K562 (cell line): Measurements from ENCODE around the gene FRAT2. TPM values are rescaled to one million over a fixed set of nuclear protein-coding genes. Genes with fewer than 3 reads are reported as not detected.

Experiments
- ATF7 ChIP-seq: fragments of 450-650 bp; IDR thresholded peaks from 2 replicates; pipeline ENCODE4 v1.7.1; 2014; ENCODE audit warnings: mild to moderate bottlenecking, moderate library complexity
- CXXC5 ChIP-seq: fragments of 250-450 bp; sonication (Bioruptor Pico); IDR thresholded peaks from 2 replicates; pipeline ENCODE4 v1.8.0; 2022; ENCODE audit warnings: inconsistent platforms, mild to moderate bottlenecking, moderate library complexity
- EP400 ChIP-seq: fragments of 450-650 bp; IDR thresholded peaks from 2 replicates; pipeline ENCODE4 v1.6.1; 2017; ENCODE audit warnings: antibody characterized with exemption, mild to moderate bottlenecking, moderate library complexity
- ESRRB ChIP-seq: fragments of 250-450 bp; sonication (Bioruptor Pico); IDR thresholded peaks from 2 replicates; pipeline ENCODE4 v1.5.0; 2020; ENCODE audit warnings: mild to moderate bottlenecking, moderate library complexity, borderline replicate concordance
- JUND ChIP-seq, 2 experiments: IDR thresholded peaks; 2 replicates in 1 of 2; 3 replicates in 1 of 2; pipeline ENCODE4 v1.6.1; 2011; ENCODE audit warnings: borderline replicate concordance in 2 of 2, low read depth in 2 of 2, low read length in 2 of 2, improper control_type of control experiment in 1 of 2, missing biosample characterization in 1 of 2, missing genetic modification characterization in 1 of 2, missing genetic modification reagents in 1 of 2
- MEIS2 ChIP-seq: fragments of 450-650 bp; IDR thresholded peaks from 2 replicates; pipeline ENCODE4 v1.6.1; 2014; ENCODE audit warnings: mild to moderate bottlenecking; ENCODE audit not compliant: partially characterized antibody
- NCOA4 ChIP-seq: fragments of 450-650 bp; IDR thresholded peaks from 2 replicates; pipeline ENCODE4 v1.6.1; 2018; ENCODE audit warnings: mild to moderate bottlenecking; ENCODE audit not compliant: partially characterized antibody
- NFXL1 ChIP-seq: fragments of 450-650 bp; formaldehyde crosslinking; IDR thresholded peaks from 2 replicates; pipeline ENCODE4 v1.4.0; 2021; ENCODE audit warnings: mild to moderate bottlenecking
- NUFIP1 ChIP-seq: fragments of 450-650 bp; IDR thresholded peaks from 2 replicates; pipeline ENCODE4 v1.6.1; 2018; ENCODE audit not compliant: partially characterized antibody
- PHF21A ChIP-seq: fragments of 450-650 bp; IDR thresholded peaks from 2 replicates; pipeline ENCODE4 v1.6.1; 2017; ENCODE audit warnings: low read depth, borderline replicate concordance
- PHTF2 ChIP-seq: fragments of 250-450 bp; sonication (Bioruptor Pico); IDR thresholded peaks from 2 replicates; pipeline ENCODE4 v1.5.0; 2021; ENCODE audit warnings: mild to moderate bottlenecking
- RAD21 ChIP-seq, 2 experiments: fragments of 250-450 bp in 1 of 2; fragments of 450-650 bp in 1 of 2; sonication (Bioruptor Pico) in 1 of 2; formaldehyde crosslinking in 1 of 2; IDR thresholded peaks in 1 of 2; conservative IDR thresholded peaks in 1 of 2; 2 replicates each; pipeline versions ENCODE4 v1.4.0 to v1.8.0; 2020 to 2022; ENCODE audit warnings: mild to moderate bottlenecking in 2 of 2, moderate library complexity in 1 of 2
- SETDB1 ChIP-seq: IDR thresholded peaks from one replicate; pipeline ENCODE4 v1.6.1; 2012; ENCODE audit warnings: low read length, control low read depth, inconsistent platforms
- SNRNP70 ChIP-seq: fragments of 200-400 bp; formaldehyde crosslinking; optimal IDR thresholded peaks from 2 replicates; pipeline ENCODE3; 2017; ENCODE audit warnings: low read depth, low read length
- ZFP1 ChIP-seq: fragments of 450-650 bp; formaldehyde crosslinking; IDR thresholded peaks from 2 replicates; pipeline ENCODE4 v1.4.0; 2020; ENCODE audit warnings: mild to moderate bottlenecking, mixed read lengths
- ZNF324 ChIP-seq: fragments of 250-450 bp; sonication (Bioruptor Pico); IDR thresholded peaks from 2 replicates; pipeline ENCODE4 v1.4.0; 2020; ENCODE audit warnings: mild to moderate bottlenecking
- ZNF408 ChIP-seq: fragments of 250-450 bp; sonication (Bioruptor Pico); IDR thresholded peaks from 2 replicates; pipeline ENCODE4 v1.4.0; 2020; ENCODE audit warnings: low read depth, mild to moderate bottlenecking, moderate library complexity
- polyA plus RNA-seq, 8 experiments: library from polyadenylated mRNA; depleted of rRNA in 4 of 8; stranded (reverse) in 5 of 8; unstranded in 3 of 8; fragments of >200 nt; fragmentation: Nextera tagmentation in 2 of 8; fragmentation: Illumina TruSeq in 1 of 8; extraction: Ambion mirVana in 2 of 8; extraction: Trizol in 1 of 8; gene quantifications; 2 replicates each; pipeline versions ENCODE4 v1.2.1 to v1.2.3, GENCODE V29; 2011 to 2014; ENCODE audit warnings: inconsistent platforms in 1 of 8, missing spikeins in 1 of 8
- total RNA-seq, 7 experiments: library from RNA; depleted of rRNA in 6 of 7; stranded (reverse); fragments of >200 nt in 6 of 7; fragmentation: Illumina TruSeq in 2 of 7; extraction: Trizol in 2 of 7; gene quantifications; 2 replicates each; pipeline versions ENCODE4 v1.2.1 to v1.2.3, GENCODE V29; 2011 to 2021; ENCODE audit warnings: low replicate concordance in 1 of 7
- TF ChIP-seq, protein P1 (sequence below), 3 experiments: IDR thresholded peaks in 2 of 3; conservative IDR thresholded peaks in 1 of 3; 2 replicates each; pipeline ENCODE4 v1.5.1; 2011 to 2012; ENCODE audit warnings: low read length in 3 of 3, mild to moderate bottlenecking in 3 of 3, control low read depth in 2 of 3, improper control_type of control experiment in 1 of 3, inconsistent platforms in 1 of 3, low read depth in 1 of 3, mixed read lengths in 1 of 3, moderate library complexity in 1 of 3; ENCODE audit not compliant: insufficient read depth in 2 of 3
- TF ChIP-seq, protein P2 (sequence below): sonication (generic); formaldehyde crosslinking; IDR thresholded peaks from 2 replicates; pipeline ENCODE4 v1.8.0; 2023; ENCODE audit warnings: missing genetic modification reagents, mild to moderate bottlenecking, borderline replicate concordance

FRAT2 gene
- total and polyA plus RNA-seq, 9 of the 15 experiments (the other 6 are each of a cell fraction or from before 2014, with no cell fraction given) = 4.3 to 31.7 (median 19.5) TPM

DNA sequence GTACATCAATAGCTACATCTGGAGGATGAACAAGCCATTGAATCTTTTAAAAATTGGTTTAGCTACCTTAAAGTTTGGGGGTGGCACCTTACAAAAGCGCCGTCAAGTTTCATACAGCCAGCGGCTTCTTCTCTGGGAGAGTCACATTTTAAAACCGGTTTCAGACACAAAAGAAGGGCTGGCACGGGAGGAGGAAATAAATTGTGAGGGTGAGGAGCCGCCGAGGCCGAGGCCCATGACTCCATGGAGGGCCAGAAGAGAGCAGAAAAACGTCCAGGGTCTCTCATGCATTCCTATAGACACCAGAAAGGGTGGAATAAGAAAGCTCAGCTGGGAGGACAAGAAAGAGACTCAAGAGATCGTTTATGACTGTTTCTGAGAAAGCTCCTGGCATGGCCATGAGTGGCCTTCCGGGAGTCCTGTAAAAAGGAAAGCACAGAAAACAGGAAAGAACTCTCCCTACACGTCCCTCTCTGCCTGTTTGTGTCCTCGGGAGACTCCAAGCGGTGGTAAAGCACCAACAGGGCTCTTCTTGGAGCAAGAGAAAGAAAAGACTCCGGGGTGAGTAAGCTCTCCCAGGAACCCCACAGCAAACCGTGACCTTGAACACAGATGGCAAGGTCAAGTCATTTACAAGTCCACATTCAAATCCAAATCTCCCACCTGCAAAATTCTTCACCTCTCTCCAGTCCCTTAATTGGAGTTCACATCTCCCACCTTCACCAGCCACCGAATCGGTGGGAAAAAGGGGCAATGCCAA, 1.8 kb downstream of the FRAT2 start (continued):
- TF ChIP-seq NCOA4 = no peak
- no peak for TF ChIP-seq ZNF324
- no peak for TF ChIP-seq SETDB1
- TF ChIP-seq ESRRB = no peak
- TF ChIP-seq, protein P1, sequence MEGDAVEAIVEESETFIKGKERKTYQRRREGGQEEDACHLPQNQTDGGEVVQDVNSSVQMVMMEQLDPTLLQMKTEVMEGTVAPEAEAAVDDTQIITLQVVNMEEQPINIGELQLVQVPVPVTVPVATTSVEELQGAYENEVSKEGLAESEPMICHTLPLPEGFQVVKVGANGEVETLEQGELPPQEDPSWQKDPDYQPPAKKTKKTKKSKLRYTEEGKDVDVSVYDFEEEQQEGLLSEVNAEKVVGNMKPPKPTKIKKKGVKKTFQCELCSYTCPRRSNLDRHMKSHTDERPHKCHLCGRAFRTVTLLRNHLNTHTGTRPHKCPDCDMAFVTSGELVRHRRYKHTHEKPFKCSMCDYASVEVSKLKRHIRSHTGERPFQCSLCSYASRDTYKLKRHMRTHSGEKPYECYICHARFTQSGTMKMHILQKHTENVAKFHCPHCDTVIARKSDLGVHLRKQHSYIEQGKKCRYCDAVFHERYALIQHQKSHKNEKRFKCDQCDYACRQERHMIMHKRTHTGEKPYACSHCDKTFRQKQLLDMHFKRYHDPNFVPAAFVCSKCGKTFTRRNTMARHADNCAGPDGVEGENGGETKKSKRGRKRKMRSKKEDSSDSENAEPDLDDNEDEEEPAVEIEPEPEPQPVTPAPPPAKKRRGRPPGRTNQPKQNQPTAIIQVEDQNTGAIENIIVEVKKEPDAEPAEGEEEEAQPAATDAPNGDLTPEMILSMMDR (IDR thresholded peaks at IDR 0.05 in 2 of 3, conservative IDR thresholded peaks at IDR 0.05 in 1 of 3; ENCODE audit: insufficient read depth in 2 of 3, low read depth in 1 of 3, low read length in 3 of 3) = peak in 2 of 3 experiments; percentile 12 to 62; a peak in 2 of 6 replicates
- TF ChIP-seq, protein P2, sequence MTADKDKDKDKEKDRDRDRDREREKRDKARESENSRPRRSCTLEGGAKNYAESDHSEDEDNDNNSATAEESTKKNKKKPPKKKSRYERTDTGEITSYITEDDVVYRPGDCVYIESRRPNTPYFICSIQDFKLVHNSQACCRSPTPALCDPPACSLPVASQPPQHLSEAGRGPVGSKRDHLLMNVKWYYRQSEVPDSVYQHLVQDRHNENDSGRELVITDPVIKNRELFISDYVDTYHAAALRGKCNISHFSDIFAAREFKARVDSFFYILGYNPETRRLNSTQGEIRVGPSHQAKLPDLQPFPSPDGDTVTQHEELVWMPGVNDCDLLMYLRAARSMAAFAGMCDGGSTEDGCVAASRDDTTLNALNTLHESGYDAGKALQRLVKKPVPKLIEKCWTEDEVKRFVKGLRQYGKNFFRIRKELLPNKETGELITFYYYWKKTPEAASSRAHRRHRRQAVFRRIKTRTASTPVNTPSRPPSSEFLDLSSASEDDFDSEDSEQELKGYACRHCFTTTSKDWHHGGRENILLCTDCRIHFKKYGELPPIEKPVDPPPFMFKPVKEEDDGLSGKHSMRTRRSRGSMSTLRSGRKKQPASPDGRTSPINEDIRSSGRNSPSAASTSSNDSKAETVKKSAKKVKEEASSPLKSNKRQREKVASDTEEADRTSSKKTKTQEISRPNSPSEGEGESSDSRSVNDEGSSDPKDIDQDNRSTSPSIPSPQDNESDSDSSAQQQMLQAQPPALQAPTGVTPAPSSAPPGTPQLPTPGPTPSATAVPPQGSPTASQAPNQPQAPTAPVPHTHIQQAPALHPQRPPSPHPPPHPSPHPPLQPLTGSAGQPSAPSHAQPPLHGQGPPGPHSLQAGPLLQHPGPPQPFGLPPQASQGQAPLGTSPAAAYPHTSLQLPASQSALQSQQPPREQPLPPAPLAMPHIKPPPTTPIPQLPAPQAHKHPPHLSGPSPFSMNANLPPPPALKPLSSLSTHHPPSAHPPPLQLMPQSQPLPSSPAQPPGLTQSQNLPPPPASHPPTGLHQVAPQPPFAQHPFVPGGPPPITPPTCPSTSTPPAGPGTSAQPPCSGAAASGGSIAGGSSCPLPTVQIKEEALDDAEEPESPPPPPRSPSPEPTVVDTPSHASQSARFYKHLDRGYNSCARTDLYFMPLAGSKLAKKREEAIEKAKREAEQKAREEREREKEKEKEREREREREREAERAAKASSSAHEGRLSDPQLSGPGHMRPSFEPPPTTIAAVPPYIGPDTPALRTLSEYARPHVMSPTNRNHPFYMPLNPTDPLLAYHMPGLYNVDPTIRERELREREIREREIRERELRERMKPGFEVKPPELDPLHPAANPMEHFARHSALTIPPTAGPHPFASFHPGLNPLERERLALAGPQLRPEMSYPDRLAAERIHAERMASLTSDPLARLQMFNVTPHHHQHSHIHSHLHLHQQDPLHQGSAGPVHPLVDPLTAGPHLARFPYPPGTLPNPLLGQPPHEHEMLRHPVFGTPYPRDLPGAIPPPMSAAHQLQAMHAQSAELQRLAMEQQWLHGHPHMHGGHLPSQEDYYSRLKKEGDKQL = no peak
- no peak for TF ChIP-seq PHF21A
- peak; percentile 29; the same call in 1 of the 2 replicates for TF ChIP-seq EP400
- TF ChIP-seq JUND (IDR thresholded peaks at IDR 0.05; ENCODE audit: borderline replicate concordance, low read depth, low read length) = 0 out of 2 replicates have a peak, but pooled peaks have one; percentile 2
- no peak; the same call in 1 of the 3 replicates for TF ChIP-seq JUND (tag; IDR thresholded peaks at IDR 0.05; ENCODE audit: borderline replicate concordance, low read depth, low read length)
- TF ChIP-seq ATF7 = 0 out of 2 replicates have a peak, but pooled peaks have one; percentile 4
- TF ChIP-seq SNRNP70 = no peak
- no peak for TF ChIP-seq CXXC5 (CRISPR knock-in tag)
- TF ChIP-seq MEIS2 = no peak
- TF ChIP-seq PHTF2 (CRISPR knock-in tag) = no peak
- TF ChIP-seq RAD21 (CRISPR knock-in tag; conservative IDR thresholded peaks at IDR 0.05 in 1 of 2, IDR thresholded peaks at IDR 0.05 in 1 of 2) = peak; percentile 24 to 60; a peak in 3 of 4 replicates
- no peak for TF ChIP-seq NUFIP1
- TF ChIP-seq NFXL1 = no peak
- TF ChIP-seq ZNF408 = no peak
- no peak for TF ChIP-seq ZFP1 (CRISPR knock-in tag)
